Pulmonary artery endothelial cell (primary cell): Measurements from ENCODE around the gene HORMAD2. TPM values are rescaled to one million over a fixed set of nuclear protein-coding genes. Genes with fewer than 3 reads are reported as not detected.

ENCODE experiments used
- DNase-seq: peaks from one replicate; pipeline ENCODE4 v3.0.0-alpha.2; 2011; ENCODE audit warnings: low read depth, low spot score
- total RNA-seq: library from RNA; depleted of rRNA; stranded (reverse); fragments of >200 nt; gene quantifications from 2 replicates; pipeline ENCODE4 v1.2.3, GENCODE V29; 2014

HORMAD2 gene
- total RNA-seq, 1 donor from 2014 or later: not detected

DNA sequence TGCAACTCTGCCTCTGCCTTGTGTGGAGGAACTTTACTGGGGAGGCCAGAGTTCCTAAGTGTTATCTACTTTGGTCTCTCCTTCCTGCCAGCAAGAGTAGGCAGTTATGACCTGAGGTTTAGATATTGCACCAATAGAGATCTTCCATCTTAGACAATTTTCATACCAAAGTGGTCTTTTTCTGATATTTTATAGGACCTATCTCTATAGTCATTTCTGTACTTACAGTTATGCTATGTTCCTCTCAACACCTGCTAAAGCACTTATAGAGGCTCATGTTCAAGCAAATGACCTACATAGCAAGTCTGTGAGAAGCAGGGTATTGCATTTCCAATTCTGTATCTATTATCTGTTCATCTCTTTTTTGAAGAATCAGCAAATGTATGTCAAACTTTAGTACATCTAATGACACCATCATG lies 80.8 kb downstream of the HORMAD2 start:
- DNase-seq: no peak

DNA sequence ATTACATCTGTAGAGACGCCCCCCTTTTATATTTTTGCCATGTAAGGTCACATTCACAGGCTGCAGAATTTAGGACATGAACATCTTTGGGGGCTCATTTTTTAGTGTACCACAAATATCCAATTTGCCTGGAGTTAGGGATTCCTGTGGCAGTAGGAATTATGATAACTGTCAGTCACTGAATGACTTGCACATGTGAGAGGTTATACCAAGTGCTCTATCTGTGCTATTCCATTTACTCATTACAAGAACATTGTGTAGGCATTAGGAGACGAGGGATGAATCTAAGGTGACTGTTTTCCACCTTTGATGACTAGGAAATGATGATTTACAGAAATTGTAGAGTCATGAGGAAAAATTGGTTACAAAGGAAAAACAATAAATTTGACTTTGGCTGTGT lies 87.0 kb downstream of the HORMAD2 start:
- no peak for DNase-seq

DNA sequence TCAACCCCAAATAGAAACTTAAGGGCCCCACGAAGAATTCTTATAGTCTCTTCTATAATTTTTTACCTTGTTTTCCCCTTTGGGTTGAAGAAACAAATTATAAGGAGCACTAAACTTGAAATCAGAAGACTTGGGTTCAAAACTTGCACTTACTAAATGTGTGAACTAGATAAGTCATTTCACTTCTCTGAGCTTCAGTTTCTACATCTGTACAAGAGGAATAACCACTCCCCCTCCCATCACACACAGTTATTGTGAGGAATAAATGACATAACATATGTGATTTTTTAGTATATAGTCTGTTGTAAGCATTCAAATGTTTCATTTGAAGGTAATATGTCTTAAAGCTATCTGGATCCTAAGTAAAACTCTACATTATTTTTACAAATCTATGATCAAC lies 87.5 kb downstream of the HORMAD2 start:
- no peak for DNase-seq

DNA sequence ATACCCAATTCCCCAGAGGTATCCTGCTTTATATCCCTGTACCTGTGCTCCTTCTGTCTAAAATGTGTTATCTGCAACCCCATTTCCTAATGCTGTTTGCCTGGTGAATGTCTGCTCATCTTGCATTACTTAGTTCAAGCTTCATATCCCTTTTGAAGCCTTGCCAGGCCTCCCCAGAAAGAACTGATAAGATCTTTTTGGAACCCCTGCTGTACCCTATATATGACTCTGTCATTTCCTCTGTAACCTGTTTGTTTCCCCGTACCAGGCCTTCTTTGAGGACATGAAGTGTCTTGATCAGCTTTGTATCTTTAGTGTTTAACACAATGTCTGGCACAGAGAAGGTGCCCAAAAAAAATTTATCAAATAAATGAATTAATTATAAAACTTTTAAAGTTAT lies 88.7 kb downstream of the HORMAD2 start:
- DNase-seq: no peak

DNA sequence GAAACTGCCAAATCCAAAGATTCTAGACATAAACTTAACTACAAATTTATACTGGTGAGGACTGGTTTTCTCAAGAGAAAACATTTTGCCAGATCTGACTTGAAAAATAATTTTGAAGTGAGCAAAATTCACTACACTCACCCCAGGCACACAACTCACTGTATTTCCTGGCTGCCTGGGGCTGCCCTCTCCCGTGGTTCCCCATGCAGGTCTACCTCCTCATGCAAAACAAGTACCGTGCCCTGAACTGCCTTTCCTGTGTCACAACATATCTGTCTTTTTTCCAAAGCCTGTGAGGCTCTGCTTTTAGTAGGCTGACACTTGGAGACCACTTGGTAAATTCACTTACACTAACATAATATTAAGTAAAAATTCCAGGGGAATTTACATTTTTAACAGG lies 89.9 kb downstream of the HORMAD2 start:
- DNase-seq: no peak

DNA sequence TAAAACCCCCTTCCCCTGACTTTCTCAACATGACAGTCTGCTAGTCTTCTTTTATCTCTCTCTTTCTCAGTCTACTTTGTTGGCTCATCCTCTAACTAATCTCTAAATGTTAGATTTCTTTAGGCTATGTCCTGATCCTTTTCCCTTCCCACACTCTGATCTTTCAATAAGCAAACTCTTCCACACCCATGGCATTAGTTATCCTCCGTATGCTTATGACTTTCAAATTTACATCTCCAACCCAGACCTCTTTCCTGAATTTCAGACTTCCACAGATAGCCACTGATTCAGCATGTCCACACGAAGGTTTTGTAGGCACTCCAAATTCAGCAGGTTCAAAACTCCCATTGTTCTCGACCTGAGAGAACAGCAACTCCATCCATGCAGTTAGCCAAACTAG lies 90.7 kb downstream of the HORMAD2 start:
- DNase-seq: no peak

DNA sequence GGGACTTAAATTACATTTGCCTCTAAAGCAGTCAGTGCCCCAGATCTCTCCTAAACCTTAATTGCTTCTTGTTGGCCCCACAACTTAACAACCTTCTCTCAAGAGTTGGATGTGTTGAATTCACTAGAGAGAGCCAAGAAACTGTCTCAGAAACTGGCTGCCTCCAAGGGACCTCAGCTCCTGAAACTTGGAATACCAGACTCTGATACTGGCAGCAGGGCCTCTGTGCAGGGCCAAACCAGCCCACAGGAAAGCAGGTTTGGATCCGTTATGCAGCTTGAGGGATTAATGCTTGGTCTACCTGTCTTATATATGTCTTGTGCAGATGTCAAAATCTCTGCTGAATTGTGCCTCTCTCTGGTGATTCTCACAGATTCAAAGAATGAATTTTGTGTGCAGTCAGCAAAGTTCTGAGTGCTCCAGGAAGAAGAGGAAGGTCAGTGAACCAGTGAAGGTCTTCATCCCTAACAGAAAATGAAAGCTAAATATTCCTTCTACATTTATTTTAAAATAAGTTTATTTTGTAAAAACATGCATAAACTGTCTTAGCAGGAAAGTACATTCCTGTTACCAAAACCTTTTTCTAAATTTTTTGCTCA lies 95.5 kb downstream of the HORMAD2 start:
- no peak for DNase-seq

DNA sequence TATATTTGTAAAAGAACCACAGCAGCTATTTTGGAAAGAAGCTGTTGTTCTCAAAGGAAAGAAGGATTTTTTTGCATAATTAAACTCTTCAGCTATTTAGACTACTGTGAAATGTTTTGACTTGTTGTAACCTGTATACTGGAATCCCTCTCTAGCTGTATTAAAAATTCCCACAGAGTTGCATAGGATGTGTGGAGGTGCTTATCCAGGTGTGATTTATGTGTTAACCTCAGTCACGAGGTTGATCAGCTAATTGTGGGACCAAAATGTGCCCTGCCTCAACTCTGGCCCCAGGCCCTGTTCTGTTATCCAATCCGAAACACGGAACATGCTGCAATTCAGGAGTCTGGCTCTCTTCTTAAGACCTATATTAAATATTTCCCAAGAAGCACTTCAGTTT lies 96.2 kb downstream of the HORMAD2 start:
- no peak for DNase-seq

DNA sequence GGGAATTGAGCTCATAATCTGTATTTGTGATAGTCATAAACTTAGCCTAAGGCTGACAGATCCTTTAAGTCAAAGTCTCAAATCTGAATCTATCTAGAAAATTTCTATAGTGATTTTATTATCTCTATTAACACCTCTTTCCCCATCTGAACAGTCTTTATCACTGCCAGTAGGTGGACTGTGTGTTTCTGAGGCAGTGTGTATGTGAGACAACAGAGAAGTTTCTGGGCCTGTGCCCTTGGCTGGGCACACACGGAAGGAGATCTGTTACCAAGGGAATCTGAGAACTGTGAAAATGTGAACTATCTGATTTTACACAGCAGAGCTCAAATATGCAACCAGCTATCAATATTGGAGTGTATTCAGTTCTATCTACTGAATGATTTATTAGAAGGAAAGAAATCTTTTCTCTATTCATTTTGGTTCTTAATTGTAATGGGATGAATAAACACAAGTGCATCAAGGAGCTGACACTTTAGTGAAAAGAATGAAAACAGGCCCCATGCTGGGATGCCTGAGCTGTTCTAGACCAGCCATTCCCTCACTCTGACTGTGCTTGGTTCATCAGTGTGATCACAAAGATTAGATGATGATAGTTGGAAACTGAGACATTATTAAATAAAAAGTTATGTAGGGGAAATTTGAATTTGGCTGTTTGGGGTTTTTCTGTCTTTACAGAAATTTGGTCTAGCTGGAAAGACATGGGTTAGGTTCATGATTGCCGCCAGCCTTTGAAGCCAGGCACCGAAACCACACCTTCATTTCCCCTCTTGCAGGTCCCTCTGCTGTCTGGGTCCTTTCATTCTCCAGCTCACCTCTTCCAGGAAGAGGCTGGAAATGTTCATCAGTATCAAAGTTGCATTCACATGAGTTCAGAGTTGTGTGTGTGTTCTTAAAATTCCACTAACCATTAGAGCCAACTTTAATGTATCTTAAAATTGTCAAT lies 98.2 kb downstream of the HORMAD2 start:
- no peak for DNase-seq

DNA sequence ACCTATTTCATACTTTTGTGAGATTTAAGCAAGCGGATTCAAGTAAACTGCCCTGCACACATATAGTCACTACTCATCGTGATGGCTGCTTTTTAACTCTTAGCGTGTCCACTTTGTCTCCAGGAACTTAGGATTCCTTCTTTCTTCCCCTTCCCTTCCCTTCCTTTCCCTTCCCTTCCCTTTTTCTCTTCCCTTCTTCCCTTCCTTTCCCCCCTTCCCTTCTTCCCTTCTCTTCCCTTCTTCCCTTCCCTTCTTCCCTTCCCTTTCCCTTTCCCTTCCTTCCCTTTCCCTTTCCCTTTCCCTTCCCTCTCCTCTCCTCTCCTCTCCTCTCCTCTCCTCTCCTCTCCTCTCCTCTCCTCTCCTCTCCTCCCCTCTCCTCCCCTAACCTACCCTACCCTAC lies 100.4 kb downstream of the HORMAD2 start:
- DNase-seq: no peak

DNA sequence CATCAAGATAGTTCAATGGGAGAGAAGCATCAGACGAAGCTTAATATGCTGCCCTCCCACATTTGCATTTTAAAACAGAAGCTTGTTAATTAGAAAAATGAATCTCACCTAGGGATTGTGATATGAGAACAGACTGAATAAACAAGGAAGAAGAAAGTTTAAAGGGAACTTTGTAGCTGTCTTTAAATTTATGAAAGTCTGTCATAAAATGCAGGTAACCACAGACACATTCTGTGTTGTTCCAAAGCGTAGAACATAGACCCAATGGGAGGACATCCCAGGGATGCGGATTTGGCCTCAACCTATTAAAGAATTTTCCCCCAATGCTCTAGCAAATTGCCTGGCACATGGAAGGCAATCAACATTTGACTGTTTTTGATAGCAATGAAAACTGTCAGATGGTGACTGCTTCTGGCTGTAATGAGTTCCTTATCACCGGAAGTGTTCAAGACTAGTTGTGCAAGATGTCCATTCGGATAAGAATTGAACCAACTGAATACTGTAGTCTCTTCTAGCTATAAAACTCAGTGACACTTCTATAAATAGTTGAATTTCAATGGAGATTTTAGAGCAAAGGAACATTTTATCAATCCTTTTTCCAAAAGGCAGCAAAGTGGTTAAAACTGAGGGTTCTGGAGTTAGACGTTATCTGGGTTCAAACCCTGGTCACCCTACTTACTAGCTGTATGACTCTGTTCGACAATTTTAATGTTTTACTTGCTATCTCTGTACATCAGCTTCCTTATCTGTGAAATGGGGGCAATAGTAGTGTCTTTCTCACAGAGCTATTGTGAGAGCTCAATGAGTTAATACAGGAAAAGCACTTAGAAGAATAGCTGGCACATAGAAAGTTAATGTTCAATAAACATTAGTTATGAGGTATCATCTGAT lies 101.4 kb downstream of the HORMAD2 start:
- DNase-seq: no peak

DNA sequence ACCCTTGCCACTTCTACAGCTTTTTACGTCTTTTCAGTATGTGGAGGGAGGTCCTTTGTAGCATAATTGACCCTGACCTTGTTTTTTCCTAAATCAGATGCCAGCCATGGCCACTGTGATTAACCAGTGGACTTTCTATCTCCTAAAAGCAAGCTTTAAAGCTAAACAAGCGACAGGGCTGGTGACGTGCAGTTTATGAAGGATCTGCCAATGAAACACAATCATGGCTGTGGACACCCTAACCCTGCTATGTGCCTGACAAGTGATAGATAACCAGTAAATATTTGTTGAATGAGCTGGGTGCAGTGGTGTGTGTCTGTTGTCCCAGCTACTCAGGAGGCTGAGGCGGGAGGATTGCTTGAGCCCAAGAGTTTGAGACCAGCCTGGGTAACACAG lies 102.1 kb downstream of the HORMAD2 start:
- no peak for DNase-seq

DNA sequence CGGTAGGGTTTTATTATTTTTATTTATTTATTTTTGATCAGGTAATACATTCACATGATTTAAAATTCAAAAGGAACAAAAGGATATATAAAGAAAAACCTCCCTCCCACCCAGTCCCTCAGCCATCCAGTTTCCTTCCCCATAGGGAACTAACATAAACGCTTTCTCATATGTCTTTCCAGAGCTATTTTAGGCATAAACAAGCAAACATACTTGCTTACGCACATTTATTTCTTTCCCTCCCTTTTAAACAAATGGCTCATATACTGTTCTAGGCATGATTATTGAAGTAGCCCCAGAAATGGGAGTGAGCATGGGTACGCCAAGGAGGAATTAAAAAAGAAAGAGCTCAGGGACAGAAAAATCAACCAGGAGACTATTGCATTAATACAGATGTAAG lies 102.6 kb downstream of the HORMAD2 start:
- DNase-seq: no peak

DNA sequence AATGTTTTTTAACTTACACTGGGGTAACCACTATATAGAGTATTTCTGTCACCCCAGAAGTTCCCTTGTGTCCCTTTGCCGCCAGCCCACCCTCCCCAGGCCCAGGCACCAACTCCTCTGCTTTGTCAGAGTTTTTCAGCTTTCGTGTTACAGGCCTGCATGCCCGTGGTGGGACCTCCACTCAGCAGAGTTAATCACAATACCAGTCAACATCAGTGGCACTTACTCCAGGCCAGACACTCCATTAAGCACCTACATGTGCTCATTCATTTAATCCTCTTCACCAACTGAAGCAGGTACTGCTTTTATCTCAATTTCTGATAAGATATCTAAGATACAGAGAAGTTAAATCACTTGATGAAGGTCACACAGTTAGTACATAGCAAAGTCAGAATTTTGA lies 103.0 kb downstream of the HORMAD2 start:
- no peak for DNase-seq

DNA sequence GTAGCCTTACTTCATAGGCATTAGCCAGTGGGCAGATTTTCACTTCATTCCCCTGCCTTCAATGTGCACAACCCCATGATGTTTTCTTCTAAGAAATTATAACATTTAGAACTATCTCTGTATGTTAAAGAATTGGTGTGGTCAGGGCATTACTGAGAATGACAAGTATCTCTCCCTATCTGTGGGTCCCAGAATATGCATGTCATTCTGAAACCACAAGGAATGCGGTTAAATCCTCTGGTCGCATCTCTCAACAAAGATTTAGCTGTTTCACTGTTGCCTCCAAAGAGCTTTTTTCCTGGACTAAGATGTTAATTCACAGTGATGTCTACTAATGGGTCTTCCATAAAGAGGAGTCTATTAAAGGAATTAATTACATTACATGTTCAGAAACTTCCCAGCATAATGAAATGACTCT lies 103.6 kb downstream of the HORMAD2 start:
- DNase-seq: no peak

DNA sequence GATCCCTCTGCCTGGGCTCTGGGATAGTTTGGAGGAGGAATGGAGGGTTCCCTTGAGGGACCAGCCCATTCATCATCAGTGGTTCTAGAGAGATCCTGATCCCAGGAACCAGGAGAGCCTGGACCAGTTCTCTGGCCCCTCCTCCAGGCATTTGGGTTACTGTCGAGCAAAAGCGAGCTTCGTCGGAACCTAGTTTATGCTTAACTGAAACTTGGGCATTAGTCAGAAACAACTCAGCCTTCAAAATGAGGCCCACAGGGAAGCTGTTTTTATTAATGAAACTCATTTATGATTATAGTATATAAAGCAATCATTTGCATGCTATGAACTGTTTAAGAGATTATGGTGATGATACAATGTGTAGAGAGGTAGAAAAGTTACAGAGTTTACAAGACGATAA lies 104.9 kb downstream of the HORMAD2 start:
- DNase-seq: no peak

DNA sequence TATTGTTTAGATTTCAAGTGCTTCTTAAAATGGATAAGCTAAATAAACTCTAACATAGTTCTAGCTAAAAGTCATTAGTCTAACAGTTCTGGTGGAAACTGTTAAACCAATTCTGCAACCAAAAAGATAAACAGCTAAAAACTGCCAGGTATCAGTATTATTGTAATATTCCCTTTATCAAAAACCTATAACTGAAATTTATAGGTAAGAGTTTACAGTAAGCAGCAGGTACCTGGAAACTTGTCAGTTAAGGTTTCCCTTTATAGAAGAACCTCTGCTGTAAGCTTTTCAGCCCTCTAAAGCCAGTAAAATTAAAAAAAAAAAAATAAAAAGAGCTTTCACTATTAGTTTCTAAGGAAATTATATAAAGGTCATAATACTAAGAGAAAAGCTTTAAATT lies 105.3 kb downstream of the HORMAD2 start:
- DNase-seq: no peak

DNA sequence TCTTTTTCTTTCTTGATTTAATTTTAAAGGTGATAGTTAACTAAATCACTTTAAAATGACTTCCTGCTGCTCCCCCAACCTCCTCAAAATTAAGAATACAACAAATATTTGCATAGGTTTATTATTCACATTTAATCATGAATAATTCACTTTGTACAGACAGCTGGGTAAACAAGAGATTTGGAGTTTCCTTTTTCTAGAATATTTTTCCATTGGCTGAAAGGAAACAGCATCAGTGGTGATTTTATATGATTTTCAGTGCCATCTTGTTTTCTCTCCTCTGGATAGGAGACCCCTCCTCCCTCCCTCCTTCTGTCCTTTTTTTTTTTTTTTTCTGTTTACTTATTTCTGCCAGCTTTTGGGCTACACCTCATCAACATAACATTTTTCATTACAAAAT lies 105.8 kb downstream of the HORMAD2 start:
- no peak for DNase-seq

DNA sequence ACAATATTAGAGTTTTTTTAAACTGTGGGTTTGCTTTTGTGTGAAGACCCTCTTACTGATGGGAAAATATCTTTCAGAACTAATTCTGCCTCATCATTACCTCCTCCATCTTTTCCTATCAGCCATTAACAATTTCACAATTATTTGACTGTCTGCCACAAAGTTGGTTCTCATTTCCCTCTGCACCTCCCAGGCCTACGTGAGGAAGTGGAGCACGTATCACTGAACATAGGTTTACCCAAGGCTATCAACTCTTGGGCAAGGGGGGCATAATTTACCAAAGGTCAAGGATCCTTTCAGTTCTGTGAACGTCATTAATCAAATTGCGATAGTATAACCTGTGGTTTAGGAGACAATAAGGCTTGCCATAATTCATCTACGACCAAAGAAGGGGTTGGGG lies 106.2 kb downstream of the HORMAD2 start:
- DNase-seq: no peak

DNA sequence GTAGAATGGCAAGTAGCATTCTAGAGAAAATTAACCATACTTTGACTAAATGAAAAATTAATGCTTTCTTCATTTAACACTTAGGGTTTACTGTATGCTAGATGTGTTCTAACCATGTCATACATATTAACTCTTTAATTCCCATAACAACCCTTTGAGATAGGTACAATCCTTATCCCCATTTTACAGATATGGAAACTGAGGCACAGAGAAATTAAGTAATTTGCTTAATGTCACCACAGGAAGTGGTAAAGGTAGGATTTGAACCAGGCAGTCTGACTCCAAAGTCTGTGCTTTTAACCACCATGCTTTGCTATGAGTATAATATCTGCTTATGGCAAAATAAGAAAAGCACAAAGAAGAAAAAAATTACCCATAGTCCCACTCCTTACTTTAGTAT lies 106.8 kb downstream of the HORMAD2 start:
- DNase-seq: no peak

DNA sequence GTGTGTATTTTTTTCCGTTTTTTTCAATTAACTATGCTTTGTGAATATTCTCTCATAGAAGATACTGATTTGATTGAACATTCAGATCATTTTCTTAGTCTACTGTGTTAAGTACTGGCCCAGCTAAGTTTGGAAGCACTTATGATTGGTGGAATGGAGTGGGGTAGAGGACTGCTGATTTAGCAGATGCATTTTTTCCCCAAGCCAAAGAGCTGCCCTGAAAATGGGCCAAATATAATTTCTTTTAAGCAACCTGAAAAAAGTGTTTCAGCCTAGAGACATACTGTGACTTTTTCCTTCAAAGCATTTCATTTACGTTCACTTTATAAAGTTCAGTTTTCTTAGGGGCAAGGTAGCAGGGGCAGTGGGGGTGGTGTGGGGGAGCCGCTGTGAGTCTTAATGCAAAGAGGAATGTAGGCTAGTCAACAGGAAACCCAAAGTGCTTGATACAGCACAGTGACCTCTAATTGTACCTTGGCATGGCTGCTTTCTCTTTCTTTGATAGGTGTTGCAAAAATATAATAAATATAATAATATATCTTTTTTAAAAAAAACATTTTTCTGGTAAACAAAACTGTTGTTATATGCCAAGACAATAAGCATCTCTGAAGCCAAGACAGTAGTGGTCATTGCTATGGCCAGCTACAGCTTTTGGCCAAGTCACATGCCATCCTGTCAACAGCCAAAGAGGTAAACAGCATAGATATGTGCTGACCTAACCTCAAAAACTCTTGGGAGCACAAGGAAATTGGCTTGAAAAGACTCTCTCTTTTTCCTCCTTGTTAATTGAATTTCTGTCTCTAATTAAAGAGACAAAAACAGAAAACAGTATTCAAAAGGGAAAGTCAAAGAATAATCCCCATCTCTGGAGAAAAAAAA lies 107.5 kb downstream of the HORMAD2 start:
- no peak for DNase-seq
